ENCODE results near the gene PXYLP1. TPM values are rescaled to one million over a fixed set of nuclear protein-coding genes. Genes with fewer than 3 reads are reported as not detected.
A peak's percentile ranks its signal among the peaks of the same experiment; 100 is the strongest.

PXYLP1 gene
- total RNA-seq, 1 donor from 2014 or later, result 28.2 TPM

GRCh38 chr3:141228395-141228794 lies 3.2 kb upstream of the PXYLP1 start:
- no peak for DNase-seq (ENCODE audit: low spot score)

GRCh38 chr3:141229132-141229531 lies 2.5 kb upstream of the PXYLP1 start:
- DNase-seq (ENCODE audit: low spot score), result no peak

- DNase-seq (ENCODE audit: low spot score), result no peak
Measured at GRCh38 chr3:141230293-141230692, 1.3 kb upstream of the PXYLP1 start.

- DNase-seq (ENCODE audit: low spot score), result peak; percentile 13
Measured at GRCh38 chr3:141231952-141232823, 563 bp downstream of the PXYLP1 start.

- DNase-seq (ENCODE audit: low spot score), result no peak
Measured at GRCh38 chr3:141233457-141234161, 2.0 kb downstream of the PXYLP1 start.

GRCh38 chr3:141234283-141234682 lies 2.7 kb downstream of the PXYLP1 start:
- DNase-seq (ENCODE audit: low spot score), result no peak

- no peak for DNase-seq (ENCODE audit: low spot score)
Measured at GRCh38 chr3:141235661-141236171, 4.1 kb downstream of the PXYLP1 start.

- no peak for DNase-seq (ENCODE audit: low spot score)
Measured at GRCh38 chr3:141236361-141236760, 4.7 kb downstream of the PXYLP1 start.

GRCh38 chr3:141237701-141238521 lies 6.3 kb downstream of the PXYLP1 start:
- no peak for DNase-seq (ENCODE audit: low spot score)

GRCh38 chr3:141239511-141240281 lies 8.1 kb downstream of the PXYLP1 start:
- DNase-seq (ENCODE audit: low spot score), result no peak

GRCh38 chr3:141240286-141240685 lies 8.7 kb downstream of the PXYLP1 start:
- no peak for DNase-seq (ENCODE audit: low spot score)

GRCh38 chr3:141240687-141241615 lies 9.3 kb downstream of the PXYLP1 start:
- DNase-seq (ENCODE audit: low spot score), result peak; percentile 11

GRCh38 chr3:141241616-141242376 lies 10.2 kb downstream of the PXYLP1 start:
- peak; percentile 35 for DNase-seq (ENCODE audit: low spot score)

- DNase-seq (ENCODE audit: low spot score), result no peak
Measured at GRCh38 chr3:141242377-141243092, 10.9 kb downstream of the PXYLP1 start.

- DNase-seq (ENCODE audit: low spot score), result peak; percentile 10
Measured at GRCh38 chr3:141243271-141243707, 11.7 kb downstream of the PXYLP1 start.

- no peak for DNase-seq (ENCODE audit: low spot score)
Measured at GRCh38 chr3:141246224-141246957, 14.8 kb downstream of the PXYLP1 start.

- no peak for DNase-seq (ENCODE audit: low spot score)
Measured at GRCh38 chr3:141246958-141247301, 15.3 kb downstream of the PXYLP1 start.

GRCh38 chr3:141248064-141248463 lies 16.4 kb downstream of the PXYLP1 start:
- DNase-seq (ENCODE audit: low spot score), result no peak

Measured in umbilical cord (tissue), 2 donors.